NCI-H2171 treated with DMSO at 0.1 percent for 48 hours (cell line): ENCODE data around the gene SGTB.
"Not testable (repeated sequence)": the region's sequence is repeated elsewhere in the genome, so short reads cannot be mapped to it uniquely, and the experiment has no call there.

ENCODE experiments used
- DNase-seq: peaks from one replicate; lab custom pipeline; 2025; lab: John Stamatoyannopoulos, UW

Gene SGTB

DNA sequence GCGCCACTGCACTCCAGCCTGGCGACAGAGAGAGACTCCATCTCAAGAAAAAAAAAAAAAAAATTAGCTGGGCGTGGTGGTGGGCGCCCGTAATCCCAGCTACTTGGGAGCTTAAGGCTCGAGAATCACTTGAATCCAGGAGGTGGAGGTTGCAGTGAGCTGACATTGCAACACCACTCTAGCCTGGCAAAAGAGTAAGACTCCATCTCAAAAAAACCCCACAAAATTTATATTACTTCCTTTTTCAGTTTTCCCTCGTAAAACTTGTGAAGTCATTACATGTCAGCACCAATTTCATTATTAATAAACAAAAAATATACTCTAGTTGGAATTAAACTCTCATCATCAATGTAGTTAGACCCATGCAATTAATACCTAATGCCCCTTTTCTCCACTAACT lies 53.2 kb downstream of the SGTB start:
- no peak for DNase-seq

GRCh38 chr5:65663804-65664521 lies 57.9 kb downstream of the SGTB start:
- no peak for DNase-seq

DNA sequence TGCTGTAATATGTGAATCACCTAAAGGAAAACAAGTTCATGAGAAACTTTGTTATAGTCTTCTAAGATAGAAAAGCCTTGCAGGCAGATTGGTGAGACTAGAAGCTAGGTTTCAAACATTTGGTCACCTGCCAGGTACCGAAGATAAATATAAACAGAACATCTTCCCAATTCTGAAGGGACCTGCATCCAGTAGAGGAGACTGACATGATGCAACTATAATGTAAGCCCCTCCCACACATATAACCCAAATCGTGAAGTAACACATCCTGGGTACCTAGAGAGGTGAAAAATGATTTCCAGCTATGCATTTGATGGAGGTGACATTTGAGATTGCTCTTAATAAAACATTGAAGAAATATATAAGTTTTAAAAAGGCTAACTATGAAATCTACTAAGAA lies 67.2 kb downstream of the SGTB start:
- DNase-seq: no peak

- no peak for DNase-seq
Measured at GRCh38 chr5:65651144-65651543, 70.8 kb downstream of the SGTB start.

DNA sequence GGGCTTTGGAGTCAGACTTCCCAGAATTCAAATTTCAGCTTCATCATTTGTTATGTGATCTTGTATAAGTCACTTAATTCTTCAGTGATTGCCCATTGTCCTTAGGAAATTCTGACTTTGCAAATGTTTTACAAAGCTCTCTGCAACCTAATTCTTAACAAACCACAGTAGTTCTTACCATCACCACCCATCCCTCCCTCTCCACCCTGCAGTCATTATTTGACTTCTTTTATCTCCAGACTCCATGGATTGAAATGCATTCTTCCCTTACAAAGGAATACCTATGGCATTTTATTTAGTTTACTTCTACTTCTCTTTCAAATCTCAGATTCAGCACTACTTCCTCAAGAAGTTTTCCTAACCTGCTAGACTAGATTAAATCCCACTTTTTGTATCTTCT lies 74.0 kb downstream of the SGTB start:
- no peak for DNase-seq

DNA sequence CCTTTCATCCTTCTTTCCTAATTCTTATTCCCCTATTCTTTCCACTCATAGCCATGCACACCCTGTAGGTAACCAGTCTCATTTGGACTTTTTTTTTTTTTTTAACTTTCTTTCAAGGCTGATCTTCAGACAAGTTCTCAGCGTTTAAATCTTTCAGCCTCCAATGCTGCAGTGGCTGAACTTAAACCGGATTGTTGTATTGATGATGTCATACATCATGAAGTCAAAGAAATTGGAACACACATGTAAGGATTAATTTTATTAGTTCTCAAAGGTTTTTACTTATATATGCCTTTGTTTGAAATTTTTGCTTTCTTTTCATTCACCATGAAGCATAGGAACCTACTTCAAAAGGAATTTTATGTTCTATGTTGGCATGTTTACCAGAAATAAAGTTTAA lies 75.0 kb downstream of the SGTB start:
- DNase-seq: no peak

GRCh38 chr5:65640240-65640639 lies 81.7 kb downstream of the SGTB start:
- DNase-seq: no peak

DNA sequence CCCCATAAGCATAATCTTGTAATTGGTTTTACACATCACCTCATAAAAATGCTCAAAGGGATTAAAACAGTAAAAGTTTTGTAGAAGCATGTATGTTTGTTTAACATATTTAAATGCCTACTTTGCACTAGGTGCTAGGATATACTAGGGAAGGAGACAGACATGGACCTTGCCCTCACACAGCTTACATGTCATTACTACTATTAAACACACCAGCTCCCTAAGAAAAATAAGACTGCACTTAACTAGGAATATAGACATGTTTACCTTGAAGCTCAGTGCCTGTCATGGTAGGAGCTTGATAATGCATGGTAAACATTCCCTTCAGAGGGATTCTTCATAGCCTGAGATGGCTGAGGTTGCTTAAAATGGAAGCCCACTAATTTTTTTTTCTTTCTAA lies 90.9 kb downstream of the SGTB start:
- no peak for DNase-seq

- DNase-seq: no peak
Measured at GRCh38 chr5:65625743-65626142, 96.2 kb downstream of the SGTB start.

- DNase-seq: peak; percentile 86
Measured at GRCh38 chr5:65624571-65625555, 97.0 kb downstream of the SGTB start, which contains the start of the genes SHLD3 and TRAPPC13. Gene SHLD3, plus strand, starts transcription at chr5:65625027. Its CDS starts 4,561 bp downstream, at chr5:65629588. Gene TRAPPC13, plus strand, starts transcription at chr5:65625027. Its CDS starts 34 bp downstream, at chr5:65625061.

- peak; percentile 86 for DNase-seq
Measured at GRCh38 chr5:65624025-65624570, 97.8 kb downstream of the SGTB start, which contains the start of gene TRIM23. Gene TRIM23, minus strand, starts transcription at chr5:65624333. Its CDS starts 59 bp downstream, at chr5:65624274.

DNA sequence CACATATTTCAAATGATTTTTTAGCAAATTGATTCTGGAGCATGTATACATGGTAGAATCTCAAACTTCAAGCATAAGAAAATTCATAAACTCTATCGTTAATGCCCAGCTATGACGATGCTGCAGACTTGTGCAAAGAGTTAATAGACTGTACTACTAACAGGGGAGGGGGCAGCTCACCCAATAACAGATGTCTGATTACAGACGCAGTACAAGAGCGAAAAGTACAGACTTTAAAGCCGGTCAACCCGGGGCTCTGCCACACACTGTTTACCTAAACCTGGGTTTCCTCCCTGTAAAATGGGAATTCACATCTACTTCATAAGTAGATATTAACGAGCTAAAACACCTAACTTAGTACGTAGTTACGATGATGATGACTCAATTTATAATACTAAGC lies 98.4 kb downstream of the SGTB start:
- DNase-seq: no peak

DNA sequence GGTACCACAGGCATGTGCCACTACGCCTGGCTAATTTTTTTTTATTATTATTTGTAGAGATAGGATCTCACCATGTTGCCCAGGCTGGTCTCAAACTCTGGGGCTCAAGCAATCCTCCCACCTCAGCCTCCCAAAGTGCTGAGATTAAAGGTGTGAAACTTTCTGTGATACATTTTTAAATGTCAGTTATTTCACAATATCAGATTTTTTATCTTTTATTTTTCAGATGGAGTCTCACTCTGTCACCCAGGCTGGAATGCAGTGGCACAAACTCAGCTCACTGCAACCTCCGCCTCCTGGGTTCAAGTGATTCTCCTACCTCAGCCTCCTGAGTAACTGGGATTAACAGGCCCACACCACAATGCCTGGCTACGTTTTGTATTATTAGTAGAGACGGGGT lies 99.9 kb downstream of the SGTB start:
- not testable (repeated sequence) for DNase-seq

GRCh38 chr5:65620021-65620420 lies 101.9 kb downstream of the SGTB start:
- DNase-seq: no peak
